ENCODE measurements around the gene VN1R5. TPM values are rescaled to one million over a fixed set of nuclear protein-coding genes. Genes with fewer than 3 reads are reported as not detected.

VN1R5 gene
- total and polyA plus RNA-seq, 2 donors from 2014 or later = not detected

DNA sequence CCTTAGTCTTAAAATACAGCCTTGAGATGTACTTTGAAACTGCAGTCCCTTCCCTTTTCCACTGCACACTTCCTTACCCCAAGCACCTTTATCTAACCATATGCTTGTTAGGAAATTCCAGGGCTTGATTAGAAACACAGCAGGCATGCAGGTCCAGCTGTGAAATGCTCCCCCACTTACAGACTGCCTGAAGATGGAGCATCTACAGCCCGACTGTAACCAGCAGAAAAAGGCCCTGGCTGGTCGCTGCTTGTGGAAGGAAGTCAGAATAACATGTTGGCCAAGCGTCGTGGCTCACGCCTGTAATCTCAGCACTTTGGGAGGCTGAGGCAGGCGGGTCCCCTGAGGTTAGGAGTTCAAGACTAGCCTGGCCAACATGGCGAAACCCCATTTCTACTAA, 37.2 kb downstream of the VN1R5 start:
- no peaks in the 10 kb centered on the region for H3K27me3 ChIP-seq (ENCODE audit: control insufficient read depth, insufficient read depth, low read length)
- TF ChIP-seq, protein P1, sequence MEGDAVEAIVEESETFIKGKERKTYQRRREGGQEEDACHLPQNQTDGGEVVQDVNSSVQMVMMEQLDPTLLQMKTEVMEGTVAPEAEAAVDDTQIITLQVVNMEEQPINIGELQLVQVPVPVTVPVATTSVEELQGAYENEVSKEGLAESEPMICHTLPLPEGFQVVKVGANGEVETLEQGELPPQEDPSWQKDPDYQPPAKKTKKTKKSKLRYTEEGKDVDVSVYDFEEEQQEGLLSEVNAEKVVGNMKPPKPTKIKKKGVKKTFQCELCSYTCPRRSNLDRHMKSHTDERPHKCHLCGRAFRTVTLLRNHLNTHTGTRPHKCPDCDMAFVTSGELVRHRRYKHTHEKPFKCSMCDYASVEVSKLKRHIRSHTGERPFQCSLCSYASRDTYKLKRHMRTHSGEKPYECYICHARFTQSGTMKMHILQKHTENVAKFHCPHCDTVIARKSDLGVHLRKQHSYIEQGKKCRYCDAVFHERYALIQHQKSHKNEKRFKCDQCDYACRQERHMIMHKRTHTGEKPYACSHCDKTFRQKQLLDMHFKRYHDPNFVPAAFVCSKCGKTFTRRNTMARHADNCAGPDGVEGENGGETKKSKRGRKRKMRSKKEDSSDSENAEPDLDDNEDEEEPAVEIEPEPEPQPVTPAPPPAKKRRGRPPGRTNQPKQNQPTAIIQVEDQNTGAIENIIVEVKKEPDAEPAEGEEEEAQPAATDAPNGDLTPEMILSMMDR (IDR thresholded peaks at IDR 0.05; ENCODE audit: borderline replicate concordance, extremely low read depth, insufficient read depth) = no peak
- H3K9ac ChIP-seq (ENCODE audit: low read length in 3 of 3) = no peak overlapping the region
- H3K4me1 ChIP-seq (ENCODE audit: control insufficient read depth in 2 of 3, insufficient read depth in 2 of 3, low read depth in 1 of 3, low read length in 3 of 3) = no peaks in the 10 kb centered on the region
- H3K9me3 ChIP-seq (ENCODE audit: control insufficient read depth in 2 of 3, insufficient read depth in 1 of 3, low read length in 3 of 3) = no peaks in the 10 kb centered on the region
- FAIRE-seq = no peak
- H3K36me3 ChIP-seq (ENCODE audit: control insufficient read depth in 2 of 3, insufficient read depth in 3 of 3, low read length in 3 of 3) = no peaks in the 10 kb centered on the region
- no peak for DNase-seq
- no peak overlapping the region for H3K4me3 ChIP-seq (ENCODE audit: low read length in 3 of 3)
- intact Hi-C loops (cut with DNase I) = no loop called here
- H3K27ac ChIP-seq (ENCODE audit: low read depth in 2 of 2, low read length in 2 of 2) = no peak overlapping the region

DNA sequence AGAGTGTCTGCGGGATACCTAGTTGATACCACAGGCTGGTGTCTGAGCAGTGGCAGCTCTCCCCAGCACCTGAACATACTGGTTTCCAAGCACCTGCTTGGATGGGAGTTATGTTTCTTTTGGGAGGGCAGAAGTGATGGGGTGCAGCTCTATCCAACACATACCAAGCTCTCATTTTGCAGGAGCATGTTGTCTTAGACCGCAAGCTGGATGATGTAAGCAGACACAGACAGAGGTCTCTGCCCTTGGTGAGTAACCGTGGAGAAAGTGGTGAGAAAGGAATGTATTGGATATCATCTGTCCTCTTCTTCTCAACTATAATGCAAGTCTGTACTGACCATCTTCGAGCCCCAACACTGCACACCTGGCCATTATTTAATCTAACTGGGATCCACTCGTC, 38.4 kb downstream of the VN1R5 start:
- Histone ChIP-seq H3K9me3 (ENCODE audit: control insufficient read depth in 2 of 3, insufficient read depth in 1 of 3, low read length in 3 of 3) (no peaks in the 10 kb centered on the region), H3K4me1 (ENCODE audit: control insufficient read depth in 2 of 3, insufficient read depth in 2 of 3, low read depth in 1 of 3, low read length in 3 of 3) (no peaks in the 10 kb centered on the region), H3K27ac (ENCODE audit: low read depth in 2 of 2, low read length in 2 of 2) (no peak overlapping the region), H3K4me3 (ENCODE audit: low read length in 3 of 3) (no peak overlapping the region), H3K9ac (ENCODE audit: low read length in 3 of 3) (no peak overlapping the region), H3K27me3 (ENCODE audit: control insufficient read depth, insufficient read depth, low read length) (no peaks in the 10 kb centered on the region), H3K36me3 (ENCODE audit: control insufficient read depth in 2 of 3, insufficient read depth in 3 of 3, low read length in 3 of 3) (peaks cover 0 to 5% (median 2%) of the 10 kb centered on the region in 3 donors)
- intact Hi-C loops (cut with DNase I) = no loop called here
- TF ChIP-seq, protein P1 (IDR thresholded peaks at IDR 0.05; ENCODE audit: borderline replicate concordance, extremely low read depth, insufficient read depth) = no peak
- FAIRE-seq (no peak), DNase-seq (peak in 1 of 5 donors; percentile 20)

DNA sequence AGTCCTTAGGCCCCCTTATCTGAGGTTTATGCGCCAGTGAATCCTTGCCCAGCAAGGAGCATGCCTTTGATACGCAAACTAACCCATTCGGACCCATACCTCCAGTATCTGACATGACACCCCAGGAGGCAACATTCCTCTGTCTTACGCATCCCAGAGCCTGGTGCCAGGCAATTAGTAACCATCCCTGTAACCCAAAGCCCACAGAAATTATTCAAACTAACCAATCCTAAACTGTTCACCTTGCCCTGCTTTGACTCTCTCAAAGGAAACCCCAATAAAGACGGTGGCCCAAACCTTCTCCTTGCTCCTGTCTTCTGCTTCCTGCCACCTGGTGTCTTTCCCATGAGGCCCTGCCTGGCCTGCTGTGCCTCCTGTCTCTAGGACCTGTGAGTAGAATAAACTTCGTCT, 39.4 kb downstream of the VN1R5 start:
- intact Hi-C loops (cut with DNase I) = no loop called here
- DNase-seq (no peak), FAIRE-seq (no peak)

More for the DNA sequence above, 39.4 kb downstream of the VN1R5 start:
- Histone ChIP-seq H3K9me3 (ENCODE audit: control insufficient read depth in 2 of 3, insufficient read depth in 1 of 3, low read length in 3 of 3) (no peaks in the 10 kb centered on the region), H3K27ac (ENCODE audit: low read depth in 2 of 2, low read length in 2 of 2) (no peak overlapping the region), H3K4me3 (ENCODE audit: low read length in 3 of 3) (no peak overlapping the region), H3K36me3 (ENCODE audit: control insufficient read depth in 2 of 3, insufficient read depth in 3 of 3, low read length in 3 of 3) (peaks cover 0 to 5% (median 2%) of the 10 kb centered on the region in 3 donors), H3K27me3 (ENCODE audit: control insufficient read depth, insufficient read depth, low read length) (no peaks in the 10 kb centered on the region), H3K4me1 (ENCODE audit: control insufficient read depth in 2 of 3, insufficient read depth in 2 of 3, low read depth in 1 of 3, low read length in 3 of 3) (no peaks in the 10 kb centered on the region), H3K9ac (ENCODE audit: low read length in 3 of 3) (no peak overlapping the region)
- TF ChIP-seq, protein P1 (IDR thresholded peaks at IDR 0.05; ENCODE audit: borderline replicate concordance, extremely low read depth, insufficient read depth) = no peak

Data from kidney (tissue), 14 donors.